ENCODE measurements around the gene RBM20. TPM values are rescaled to one million over a fixed set of nuclear protein-coding genes. Genes with fewer than 3 reads are reported as not detected.
"Not testable (repeated sequence)": the region's sequence is repeated elsewhere in the genome, so short reads cannot be mapped to it uniquely, and the experiment has no call there.

RBM20 gene
- total RNA-seq, 1 donor from 2014 or later: 0.32 TPM

DNA sequence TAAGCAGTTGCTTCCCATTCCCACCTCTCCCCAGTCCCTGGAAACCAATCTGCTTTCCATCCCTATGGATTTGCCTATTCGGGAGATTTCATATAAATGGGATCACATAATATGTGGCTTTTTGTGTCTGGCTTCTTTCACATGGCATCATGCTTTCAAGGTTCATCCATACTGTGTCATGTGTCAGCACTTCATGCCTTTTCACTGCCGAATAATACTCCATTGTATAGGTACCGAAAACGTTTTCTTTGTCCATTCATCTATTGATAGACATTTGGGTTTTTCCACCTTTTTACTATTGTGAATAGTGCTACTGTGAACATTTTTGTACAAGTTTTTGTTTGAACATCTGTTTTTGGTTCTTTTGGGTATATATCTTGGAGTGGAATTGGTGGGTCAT lies 12.5 kb downstream of the RBM20 start:
- Histone ChIP-seq H3K27ac (no peak overlapping the region), H3F3A (ENCODE audit: low read depth) (no peaks in the 10 kb centered on the region), H3K9ac (no peak overlapping the region), H4K20me1 (ENCODE audit: low read depth) (no peaks in the 10 kb centered on the region), H3K4me3 (no peak overlapping the region), H3K9me3 (ENCODE audit: low read depth) (no peaks in the 10 kb centered on the region), H3K36me3 (no peaks in the 10 kb centered on the region), H3K4me1 (peaks cover 3% of the 10 kb centered on the region), H3K4me2 (no peak overlapping the region), H2AFZ (replicated peaks) (no peak overlapping the region), H3K27me3 (peaks cover 6% of the 10 kb centered on the region), H3K79me2 (ENCODE audit: low read depth) (no peaks in the 10 kb centered on the region)
- H3K36me3 Mint-ChIP-seq: no peaks in the 10 kb centered on the region
- no peak for TF ChIP-seq CTCF (IDR thresholded peaks at IDR 0.05)
- TF ChIP-seq EZH2 (IDR thresholded peaks at IDR 0.05): no peak
- no peak for TF ChIP-seq EZH2phosphoT487 (IDR thresholded peaks at IDR 0.05)
- no peak for DNase-seq (ENCODE audit: low spot score)
- H3K4me3 Mint-ChIP-seq: no peak overlapping the region
- H3K27ac Mint-ChIP-seq: no peak overlapping the region
- peaks cover 24% of the 10 kb centered on the region for H3K4me1 Mint-ChIP-seq
- H3K9me3 Mint-ChIP-seq: no peaks in the 10 kb centered on the region
- H3K27me3 Mint-ChIP-seq (ENCODE audit: insufficient read depth, low read depth): peaks cover 8% of the 10 kb centered on the region

DNA sequence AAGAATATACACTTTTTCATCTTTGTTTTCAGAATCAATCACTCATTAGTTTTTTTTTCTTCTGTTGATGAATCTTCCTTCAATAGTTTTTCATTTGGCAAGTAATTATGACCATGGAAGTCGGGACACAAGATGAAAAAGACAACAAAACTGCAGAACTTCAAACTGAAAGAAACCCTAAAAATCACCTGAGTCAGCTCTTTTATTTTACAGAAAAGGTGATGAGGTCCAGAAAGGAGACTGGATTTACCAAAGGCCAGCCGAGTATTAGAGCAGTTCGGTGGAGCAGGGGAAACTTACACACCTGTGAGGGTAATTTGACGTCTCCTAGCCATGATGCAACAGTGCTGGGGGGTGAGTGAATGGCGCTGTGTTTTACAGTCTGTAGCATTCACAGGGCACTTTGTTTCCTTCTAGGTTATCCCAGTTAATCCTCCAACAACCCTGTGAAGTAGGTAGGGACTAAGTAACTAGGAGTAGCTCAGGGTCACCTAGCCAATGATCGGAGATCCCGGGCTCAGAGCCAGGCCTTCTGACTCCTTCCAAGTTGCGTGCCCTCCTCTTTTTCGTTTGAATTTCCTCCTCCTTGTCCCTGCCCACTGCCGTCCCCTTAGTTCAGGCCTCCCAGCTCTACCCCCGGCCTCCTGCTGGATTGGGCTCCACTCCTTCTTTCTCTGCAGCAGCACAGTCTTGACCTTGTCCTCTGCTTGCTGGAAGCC lies 14.0 kb downstream of the RBM20 start:
- Mint-ChIP-seq H3K4me3 (no peak overlapping the region), H3K36me3 (no peaks in the 10 kb centered on the region), H3K9me3 (no peaks in the 10 kb centered on the region), H3K4me1 (peaks cover 18% of the 10 kb centered on the region), H3K27ac (no peak overlapping the region), H3K27me3 (ENCODE audit: insufficient read depth, low read depth) (peaks cover 8% of the 10 kb centered on the region)
- Histone ChIP-seq H3K36me3 (no peaks in the 10 kb centered on the region), H2AFZ (replicated peaks) (no peak overlapping the region), H3F3A (ENCODE audit: low read depth) (no peaks in the 10 kb centered on the region), H3K79me2 (ENCODE audit: low read depth) (no peaks in the 10 kb centered on the region), H3K9me3 (ENCODE audit: low read depth) (no peaks in the 10 kb centered on the region), H3K9ac (no peak overlapping the region), H3K4me2 (no peak overlapping the region), H3K27ac (no peak overlapping the region), H3K4me3 (no peak overlapping the region), H3K27me3 (peaks cover 19% of the 10 kb centered on the region), H4K20me1 (ENCODE audit: low read depth) (no peaks in the 10 kb centered on the region), H3K4me1 (peaks cover 3% of the 10 kb centered on the region)
- TF ChIP-seq CTCF (IDR thresholded peaks at IDR 0.05) (no peak), EZH2 (IDR thresholded peaks at IDR 0.05) (no peak), EZH2phosphoT487 (IDR thresholded peaks at IDR 0.05) (no peak)
- no peak for DNase-seq (ENCODE audit: low spot score)

DNA sequence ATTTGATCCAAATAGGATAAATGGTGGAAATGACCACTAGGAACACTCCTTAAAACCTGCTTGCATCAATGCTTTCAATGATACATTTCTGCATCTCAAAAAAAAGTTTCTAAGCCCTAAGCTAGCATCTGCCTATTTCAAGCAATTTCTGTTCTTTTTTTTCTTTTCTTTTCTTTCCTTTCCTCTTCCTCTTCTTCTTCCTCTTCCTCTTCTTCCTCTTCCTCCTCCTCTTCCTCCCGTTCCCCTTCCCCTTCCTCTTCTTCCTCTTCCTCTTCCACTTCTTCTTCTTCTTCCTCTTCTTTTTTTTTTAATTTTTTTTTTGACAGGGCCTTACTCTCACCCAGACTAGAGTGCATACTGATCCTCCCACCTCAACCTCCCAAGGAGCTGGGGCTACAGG lies 15.4 kb downstream of the RBM20 start:
- H3K27ac ChIP-seq: no peak overlapping the region
- Mint-ChIP-seq H3K27me3 (ENCODE audit: insufficient read depth, low read depth) (peaks cover 5% of the 10 kb centered on the region), H3K4me1 (peaks cover 18% of the 10 kb centered on the region), H3K4me3 (no peak overlapping the region), H3K36me3 (no peaks in the 10 kb centered on the region), H3K27ac (no peak overlapping the region), H3K9me3 (no peaks in the 10 kb centered on the region)
- peaks cover 34% of the 10 kb centered on the region for H3K27me3 ChIP-seq
- no peaks in the 10 kb centered on the region for H3K36me3 ChIP-seq
- no peaks in the 10 kb centered on the region for H4K20me1 ChIP-seq (ENCODE audit: low read depth)
- H3K4me3 ChIP-seq: no peak overlapping the region
- H3K4me1 ChIP-seq: peaks cover 3% of the 10 kb centered on the region
- no peaks in the 10 kb centered on the region for H3K79me2 ChIP-seq (ENCODE audit: low read depth)
- no peaks in the 10 kb centered on the region for H3F3A ChIP-seq (ENCODE audit: low read depth)
- H3K9me3 ChIP-seq (ENCODE audit: low read depth): no peaks in the 10 kb centered on the region
- H3K9ac ChIP-seq: no peak overlapping the region
- no peak overlapping the region for H3K4me2 ChIP-seq
- no peak for DNase-seq (ENCODE audit: low spot score)
- no peak overlapping the region for H2AFZ ChIP-seq (replicated peaks)
- TF ChIP-seq EZH2phosphoT487 (IDR thresholded peaks at IDR 0.05) (no peak), CTCF (IDR thresholded peaks at IDR 0.05) (no peak), EZH2 (IDR thresholded peaks at IDR 0.05) (no peak)

GRCh38 chr10:110660289-110660688 lies 16.2 kb downstream of the RBM20 start:
- H3K27ac Mint-ChIP-seq; H3K27me3 Mint-ChIP-seq (ENCODE audit: insufficient read depth, low read depth); H3K4me1 ChIP-seq; H3K79me2 ChIP-seq (ENCODE audit: low read depth); H3K36me3 ChIP-seq; H3K36me3 Mint-ChIP-seq; H3F3A ChIP-seq (ENCODE audit: low read depth); H3K9me3 ChIP-seq (ENCODE audit: low read depth); H3K9ac ChIP-seq; H4K20me1 ChIP-seq (ENCODE audit: low read depth); H3K4me3 ChIP-seq; DNase-seq (ENCODE audit: low spot score); H3K4me3 Mint-ChIP-seq; H2AFZ ChIP-seq (replicated peaks); H3K27ac ChIP-seq; H3K9me3 Mint-ChIP-seq; H3K4me2 ChIP-seq: not testable (repeated sequence)
- H3K4me1 Mint-ChIP-seq: peaks cover 19% of the 10 kb centered on the region
- H3K27me3 ChIP-seq: peaks cover 41% of the 10 kb centered on the region

Data from neural progenitor cell (in vitro differentiated cells).